Esophagus squamous epithelium (tissue), 4 donors: Measurements from ENCODE around the gene CNTNAP2.

Source experiments
- CTCF ChIP-seq, 6 experiments: fragments of 450-650 bp in 4 of 6; fragments of 200-600 bp in 2 of 6; sonication (generic) in 2 of 6; IDR thresholded peaks; one replicate each; pipeline ENCODE4 v1.5.1; 2016 to 2019; ENCODE audit warnings: antibody characterized with exemption in 6 of 6, mild to moderate bottlenecking in 4 of 6, moderate library complexity in 4 of 6
- POLR2A ChIP-seq, 4 donors: fragments of 450-650 bp; IDR thresholded peaks; one replicate each; pipeline ENCODE4 v1.6.1; 2017; ENCODE audit warnings: antibody characterized with exemption in 4 of 4, mild to moderate bottlenecking in 4 of 4, moderate library complexity in 3 of 4

- TF ChIP-seq POLR2A (IDR thresholded peaks at IDR 0.05) (no peak), CTCF (IDR thresholded peaks at IDR 0.05) (no peak)
Observed at GRCh38 chr7:146242661-146243060, 126.1 kb downstream of the CNTNAP2 start.
